Adipose tissue (tissue), 3 donors: Measurements from ENCODE around the gene RAD17. TPM values are rescaled to one million over a fixed set of nuclear protein-coding genes. Genes with fewer than 3 reads are reported as not detected.
"Not testable (repeated sequence)": the region's sequence is repeated elsewhere in the genome, so short reads cannot be mapped to it uniquely, and the experiment has no call there.

Source experiments
- H3K27ac ChIP-seq: one replicate; pipeline ENCODE4 v1.5.1; 2013; ENCODE audit warnings: low read depth, low read length
- WGBS, 3 donors: extraction: QIAGEN DNeasy Blood & Tissue Kit; methylation state at CpG; one replicate each; pipeline ENCODE4 v1.1.7; 2013; 5-methylcytosine and 5-hydroxymethylcytosine counted together
- polyA plus RNA-seq, 3 donors: library from polyadenylated mRNA; stranded (reverse); fragments of 200-250 nt; gene quantifications; one replicate each; pipeline ENCODE4 v1.2.3, GENCODE V29; 2013
- donor health status: healthy with polysubstance abuse.
- donor health status: Bipolar disorder and iron deficiency.
- donor health status: healthy.

RAD17 gene
- polyA plus RNA-seq, 3 donors = 8.4 to 17.8 (median 9.5) TPM

- H3K27ac ChIP-seq = not testable (repeated sequence)
- 90 to 94% (median 93%) methylated on average over 8 of the region's 8 CpGs for WGBS, 3 donors
Measured at GRCh38 chr5:69450527-69450926, 80.9 kb downstream of the RAD17 start.

GRCh38 chr5:69451941-69452647 lies 82.5 kb downstream of the RAD17 start:
- H3K27ac ChIP-seq = no peak overlapping the region
- 17 to 62% (median 59%) methylated on average over 4 of the region's 4 CpGs for WGBS, 3 donors

GRCh38 chr5:69453487-69453886 lies 83.9 kb downstream of the RAD17 start:
- not testable (repeated sequence) for H3K27ac ChIP-seq
- 77 to 95% (median 82%) methylated on average over 3 of the region's 3 CpGs for WGBS, 3 donors

GRCh38 chr5:69454460-69455249 lies 85.0 kb downstream of the RAD17 start:
- WGBS, 3 donors = 51 to 72% (median 69%) methylated on average over 8 of the region's 8 CpGs
- H3K27ac ChIP-seq = no peak overlapping the region

GRCh38 chr5:69455428-69455988 lies 85.9 kb downstream of the RAD17 start:
- not testable (repeated sequence) for H3K27ac ChIP-seq
- 70 to 93% (median 90%) methylated on average over 7 of the region's 7 CpGs for WGBS, 3 donors

GRCh38 chr5:69462170-69462569 lies 92.6 kb downstream of the RAD17 start:
- no peak overlapping the region for H3K27ac ChIP-seq
- 92 to 100% (median 100%) methylated on average over 1 of the region's 1 CpG for WGBS, 3 donors

Other genes with a start within 250 kb of the RAD17 start
- 1 to 10 TPM; 2.4 to 3.3 (median 2.7) TPM for gene CCNB1, start 202.7 kb upstream of the RAD17 start, polyA plus RNA-seq
- 1 to 10 TPM in 2 of 3 donors, under 1 TPM in 1; 0.95 to 5.2 (median 2.5) TPM for gene CENPH, start 180.2 kb upstream of the RAD17 start, polyA plus RNA-seq
- gene CDK7, start 134.9 kb upstream of the RAD17 start, polyA plus RNA-seq = 10 to 100 TPM; 11.6 to 13.6 (median 12.7) TPM
- 1 to 10 TPM; 2.8 to 4.9 (median 3.0) TPM for gene CCDC125, start 37.0 kb upstream of the RAD17 start, polyA plus RNA-seq
- gene AK6, start 298 bp upstream of the RAD17 start, polyA plus RNA-seq = 10 to 100 TPM; 19.8 to 59.5 (median 43.0) TPM
- gene TAF9, start 298 bp upstream of the RAD17 start, polyA plus RNA-seq = 10 to 100 TPM; 33.4 to 65.1 (median 54.5) TPM
- gene MARVELD2, start 45.3 kb downstream of the RAD17 start, polyA plus RNA-seq = 1 to 10 TPM in 1 of 3 donors, under 1 TPM in 2; 0.45 to 7.6 (median 0.61) TPM
- gene OCLN, start 123.0 kb downstream of the RAD17 start, polyA plus RNA-seq = 10 to 100 TPM in 1 of 3 donors, 1 to 10 TPM in 2; 1.5 to 16.5 (median 2.1) TPM
- gene GTF2H2C, start 190.4 kb downstream of the RAD17 start, polyA plus RNA-seq = 10 to 100 TPM in 2 of 3 donors, 1 to 10 TPM in 1; 8.9 to 16.8 (median 11.2) TPM